DMS53 (cell line): Measurements from ENCODE around the gene APOA4.
"Not testable (repeated sequence)": the region's sequence is repeated elsewhere in the genome, so short reads cannot be mapped to it uniquely, and the experiment has no call there.

Experiments used
- DNase-seq: peaks from one replicate; lab custom pipeline; 2025; lab: John Stamatoyannopoulos, UW

APOA4 gene

GRCh38 chr11:116801662-116802061, 21.4 kb downstream of the APOA4 start:
- not testable (repeated sequence) for DNase-seq

- no peak for DNase-seq
Observed at GRCh38 chr11:116800610-116801009, 22.5 kb downstream of the APOA4 start.

- DNase-seq: no peak
Observed at GRCh38 chr11:116798368-116798767, 24.7 kb downstream of the APOA4 start.

GRCh38 chr11:116797816-116798215, 25.3 kb downstream of the APOA4 start:
- DNase-seq: no peak

- no peak for DNase-seq
Observed at GRCh38 chr11:116796548-116796947, 26.6 kb downstream of the APOA4 start.

GRCh38 chr11:116794851-116795250, 28.3 kb downstream of the APOA4 start:
- no peak for DNase-seq

GRCh38 chr11:116793772-116794097, 29.4 kb downstream of the APOA4 start:
- DNase-seq: peak; percentile 25

GRCh38 chr11:116792869-116793771, 30.0 kb downstream of the APOA4 start:
- no peak for DNase-seq

GRCh38 chr11:116792144-116792868, 30.8 kb downstream of the APOA4 start:
- DNase-seq: no peak

- no peak for DNase-seq
Observed at GRCh38 chr11:116791813-116792143, 31.3 kb downstream of the APOA4 start, which contains the start of gene APOA5. Gene APOA5, minus strand, starts transcription at chr11:116791879. Its CDS starts 19 bp downstream, at chr11:116791860.

GRCh38 chr11:116791002-116791812, 31.9 kb downstream of the APOA4 start:
- peak; percentile 84 for DNase-seq

- DNase-seq: no peak
Observed at GRCh38 chr11:116790167-116791001, 32.7 kb downstream of the APOA4 start.

GRCh38 chr11:116788975-116789374, 34.1 kb downstream of the APOA4 start:
- DNase-seq: no peak

- DNase-seq: no peak
Observed at GRCh38 chr11:116788534-116788933, 34.6 kb downstream of the APOA4 start.

GRCh38 chr11:116787786-116788486, 35.2 kb downstream of the APOA4 start, which contains the start of gene ZPR1:
Gene ZPR1, minus strand, starts transcription at chr11:116788023. Its CDS starts 33 bp downstream, at chr11:116787990.
- peak; percentile 89 for DNase-seq

- DNase-seq: peak; percentile 47
Observed at GRCh38 chr11:116787436-116787785, 35.7 kb downstream of the APOA4 start.

- no peak for DNase-seq
Observed at GRCh38 chr11:116786966-116787365, 36.1 kb downstream of the APOA4 start.

- no peak for DNase-seq
Observed at GRCh38 chr11:116786326-116786725, 36.8 kb downstream of the APOA4 start.

- no peak for DNase-seq
Observed at GRCh38 chr11:116782728-116783127, 40.4 kb downstream of the APOA4 start.

GRCh38 chr11:116778556-116778955, 44.5 kb downstream of the APOA4 start:
- no peak for DNase-seq

- DNase-seq: no peak
Observed at GRCh38 chr11:116777056-116777455, 46.0 kb downstream of the APOA4 start.
